Activated naive CD4-positive, alpha-beta T cell treated with anti-CD3 and anti-CD28 coated beads, Interleukin-2, amount 50 U/mL, for 16 hours (primary cell): Measurements from ENCODE around the gene ACOT8.
A peak's percentile ranks its signal among the peaks of the same experiment; 100 is the strongest.
"Not testable (repeated sequence)": the region's sequence is repeated elsewhere in the genome, so short reads cannot be mapped to it uniquely, and the experiment has no call there.

Experiments
- DNase-seq: peaks from one replicate; pipeline ENCODE4 v3.0.0-alpha.2; 2020

The ACOT8 gene

GRCh38 chr20:45823949-45824835 lies 33.0 kb downstream of the ACOT8 start:
- peak; percentile 56 for DNase-seq

GRCh38 chr20:45822857-45823256 lies 34.3 kb downstream of the ACOT8 start:
- DNase-seq: no peak

GRCh38 chr20:45821947-45822346 lies 35.2 kb downstream of the ACOT8 start:
- no peak for DNase-seq

GRCh38 chr20:45819466-45819865 lies 37.7 kb downstream of the ACOT8 start:
- DNase-seq: no peak

- DNase-seq: no peak
Observed at GRCh38 chr20:45818239-45818638, 39.0 kb downstream of the ACOT8 start.

- no peak for DNase-seq
Observed at GRCh38 chr20:45817376-45818194, 39.6 kb downstream of the ACOT8 start.

GRCh38 chr20:45816951-45817350 lies 40.2 kb downstream of the ACOT8 start:
- no peak for DNase-seq

- DNase-seq: no peak
Observed at GRCh38 chr20:45814314-45814713, 42.9 kb downstream of the ACOT8 start.

GRCh38 chr20:45813489-45813888 lies 43.7 kb downstream of the ACOT8 start:
- DNase-seq: no peak

- no peak for DNase-seq
Observed at GRCh38 chr20:45813006-45813340, 44.2 kb downstream of the ACOT8 start.

GRCh38 chr20:45812157-45813005 lies 44.8 kb downstream of the ACOT8 start, which contains the start of gene UBE2C:
Gene UBE2C, plus strand, starts transcription at chr20:45812644. Its CDS starts 52 bp downstream, at chr20:45812696.
- DNase-seq: peak; percentile 94

- DNase-seq: no peak
Observed at GRCh38 chr20:45810191-45810970, 46.8 kb downstream of the ACOT8 start.

- DNase-seq: no peak
Observed at GRCh38 chr20:45801851-45802250, 55.3 kb downstream of the ACOT8 start.

- peak; percentile 61 for DNase-seq
Observed at GRCh38 chr20:45798935-45799642, 58.1 kb downstream of the ACOT8 start.

- DNase-seq: not testable (repeated sequence)
Observed at GRCh38 chr20:45797955-45798354, 59.2 kb downstream of the ACOT8 start.

- not testable (repeated sequence) for DNase-seq
Observed at GRCh38 chr20:45797510-45797909, 59.7 kb downstream of the ACOT8 start.

- DNase-seq: no peak
Observed at GRCh38 chr20:45796337-45797065, 60.7 kb downstream of the ACOT8 start.

- DNase-seq: no peak
Observed at GRCh38 chr20:45792317-45793118, 64.7 kb downstream of the ACOT8 start.
